Gastroesophageal sphincter (tissue), 4 donors: ENCODE results near the gene KCNH2. TPM values are rescaled to one million over a fixed set of nuclear protein-coding genes. Genes with fewer than 3 reads are reported as not detected.

ENCODE experiments used
- ATAC-seq: fragments of 150-250 bp; one replicate; pipeline ENCODE4 v1.9.1; 2016; ENCODE audit warnings: mild to moderate bottlenecking, moderate library complexity
- H3K27ac ChIP-seq, 4 donors: fragments of 200-600 bp; sonication (generic) in 3 of 4; 1 replicate in 3 of 4; 2 replicates in 1 of 4; pipeline ENCODE4 v1.5.1; 2016 to 2019
- H3K27me3 ChIP-seq: fragments of 200-600 bp; sonication (generic); one replicate; pipeline ENCODE4 v1.5.1; 2019
- H3K36me3 ChIP-seq, 2 donors: fragments of 200-600 bp; sonication (generic); one replicate each; pipeline ENCODE4 v1.5.1; 2019; ENCODE audit warnings: control low read depth in 1 of 2
- H3K4me1 ChIP-seq, 3 donors: fragments of 200-600 bp; sonication (generic); 1 replicate in 2 of 3; 2 replicates in 1 of 3; pipeline ENCODE4 v1.5.1; 2016 to 2019; ENCODE audit warnings: control low read depth in 2 of 3
- H3K4me3 ChIP-seq, 2 donors: fragments of 200-600 bp; sonication (generic); one replicate each; pipeline ENCODE4 v1.5.1; 2019; ENCODE audit warnings: mild to moderate bottlenecking in 1 of 2, moderate library complexity in 1 of 2
- H3K9me3 ChIP-seq, 3 donors: fragments of 200-600 bp; sonication (generic); one replicate each; pipeline ENCODE4 v1.5.1; 2017 to 2019; ENCODE audit warnings: control low read depth in 2 of 3
- CTCF ChIP-seq, 4 experiments: fragments of 200-600 bp in 2 of 4; fragments of 450-650 bp in 2 of 4; sonication (generic) in 1 of 4; IDR thresholded peaks; one replicate each; pipeline ENCODE4 v1.5.1; 2017 to 2019; ENCODE audit warnings: antibody characterized with exemption in 4 of 4, mild to moderate bottlenecking in 2 of 4, moderate library complexity in 2 of 4
- EP300 ChIP-seq: sonication (generic); formaldehyde crosslinking; IDR thresholded peaks from one replicate; pipeline ENCODE4 v1.6.1; 2017; ENCODE audit warnings: antibody characterized with exemption, mild to moderate bottlenecking
- POLR2A ChIP-seq, 2 donors: fragments of 450-650 bp; IDR thresholded peaks; one replicate each; pipeline ENCODE4 v1.6.1; 2017; ENCODE audit warnings: antibody characterized with exemption in 2 of 2, mild to moderate bottlenecking in 2 of 2, moderate library complexity in 1 of 2
- POLR2AphosphoS5 ChIP-seq: sonication (generic); formaldehyde crosslinking; IDR thresholded peaks from one replicate; pipeline ENCODE4 v1.6.1; 2017; ENCODE audit warnings: antibody characterized with exemption
- WGBS, 2 donors: methylation state at CpG; one replicate each; pipeline ENCODE4 v1.1.5; 2018; ENCODE audit warnings: low coverage in 1 of 2; 5-methylcytosine and 5-hydroxymethylcytosine counted together
- total RNA-seq, 4 donors: library from RNA; depleted of rRNA; stranded (reverse); fragments of >200 nt; gene quantifications; one replicate each; pipeline ENCODE4 v1.1.0, GENCODE V29; 2016

Gene KCNH2
- total RNA-seq, 4 donors from 2014 or later: 26.6 to 63.8 (median 36.3) TPM

GRCh38 chr7:150931199-150931869, 46.8 kb downstream of the KCNH2 start:
- H3K27ac ChIP-seq: no peak overlapping the region
- WGBS, 2 donors: 56 to 89% methylated on average over 3 to 5 of the region's 7 CpGs

GRCh38 chr7:150928541-150928940, 49.6 kb downstream of the KCNH2 start:
- Histone ChIP-seq H3K9me3 (no peaks in the 10 kb centered on the region), H3K4me3 (no peak overlapping the region), H3K4me1 (no peaks in the 10 kb centered on the region), H3K27ac (no peak overlapping the region), H3K36me3 (no peaks in the 10 kb centered on the region), H3K27me3 (peaks cover 4% of the 10 kb centered on the region)
- no peak for TF ChIP-seq EP300
- TF ChIP-seq POLR2A (IDR thresholded peaks at IDR 0.05): no peak
- TF ChIP-seq POLR2AphosphoS5: no peak
- TF ChIP-seq CTCF (IDR thresholded peaks at IDR 0.05): no peak
- no peak for ATAC-seq
- WGBS, 2 donors: 87 to 90% methylated on average over 3 of the region's 3 CpGs

More at GRCh38 chr7:150931199-150931869, 46.8 kb downstream of the KCNH2 start:
- TF ChIP-seq CTCF (IDR thresholded peaks at IDR 0.05): no peak
- TF ChIP-seq POLR2A (IDR thresholded peaks at IDR 0.05): no peak
- no peak for TF ChIP-seq POLR2AphosphoS5
- TF ChIP-seq EP300: no peak
- peaks cover 4% of the 10 kb centered on the region for H3K27me3 ChIP-seq
- no peaks in the 10 kb centered on the region for H3K36me3 ChIP-seq
- no peak overlapping the region for H3K4me3 ChIP-seq
- H3K9me3 ChIP-seq: no peaks in the 10 kb centered on the region
- ATAC-seq: no peak
- H3K4me1 ChIP-seq: no peaks in the 10 kb centered on the region

- no peaks in the 10 kb centered on the region for H3K36me3 ChIP-seq
- no peaks in the 10 kb centered on the region for H3K9me3 ChIP-seq
- H3K4me3 ChIP-seq: no peak overlapping the region
- ATAC-seq: no peak
- no peak overlapping the region for H3K27ac ChIP-seq
- no peaks in the 10 kb centered on the region for H3K4me1 ChIP-seq
- no peak for TF ChIP-seq POLR2AphosphoS5
- no peak for TF ChIP-seq EP300
- no peak for TF ChIP-seq CTCF (IDR thresholded peaks at IDR 0.05)
- TF ChIP-seq POLR2A (IDR thresholded peaks at IDR 0.05): no peak
- WGBS, 2 donors: 55 to 59% methylated on average over 4 of the region's 4 CpGs
- H3K27me3 ChIP-seq: peaks cover 4% of the 10 kb centered on the region
These were observed 50.2 kb downstream of the KCNH2 start for GRCh38 chr7:150927956-150928344.

- H3K27me3 ChIP-seq: peaks cover 4% of the 10 kb centered on the region
- H3K9me3 ChIP-seq: no peaks in the 10 kb centered on the region
- ATAC-seq: no peak
- no peaks in the 10 kb centered on the region for H3K36me3 ChIP-seq
- H3K27ac ChIP-seq: no peak overlapping the region
- no peaks in the 10 kb centered on the region for H3K4me1 ChIP-seq
- TF ChIP-seq EP300 (no peak), CTCF (IDR thresholded peaks at IDR 0.05) (no peak), POLR2A (IDR thresholded peaks at IDR 0.05) (no peak), POLR2AphosphoS5 (no peak)
- WGBS, 2 donors: 60 to 88% methylated on average over 3 to 4 of the region's 6 CpGs
- no peak overlapping the region for H3K4me3 ChIP-seq
These were observed 50.8 kb downstream of the KCNH2 start for GRCh38 chr7:150927157-150927955.
